Caco-2 (cell line): ENCODE measurements around the gene FBXL7. TPM values are rescaled to one million over a fixed set of nuclear protein-coding genes. Genes with fewer than 3 reads are reported as not detected.
"Not testable (repeated sequence)": the region's sequence is repeated elsewhere in the genome, so short reads cannot be mapped to it uniquely, and the experiment has no call there.

Source experiments
- BruUV-seq: library from RNA; stranded (reverse); fragments of 400-500 nt; replicated peaks from 2 replicates; lab custom pipeline; 2021; lab: Mats Ljungman, UMichigan
- CTCF ChIA-PET: fragments of 300-600 bp; sonication (Branson Sonifier 250); formaldehyde crosslinking; loops from one replicate; lab custom pipeline; 2022; ENCODE audit warnings: antibody characterized with exemption; lab: Charles Lee
- POLR2A ChIA-PET: fragments of 300-600 bp; sonication (Branson Sonifier 250); formaldehyde crosslinking; loops from one replicate; lab custom pipeline; 2022; ENCODE audit warnings: antibody characterized with exemption; lab: Charles Lee
- DNase-seq, 2 experiments: peaks; one replicate each; pipeline versions ENCODE4 v3.0.0 to v3.0.0-alpha.2; 2020 to 2022
- H3K27me3 ChIP-seq: replicated peaks from 2 replicates; pipeline ENCODE4 v1.6.0; 2011; ENCODE audit warnings: low read length; ENCODE audit not compliant: control insufficient read depth, insufficient read depth
- H3K36me3 ChIP-seq: 2 replicates; pipeline ENCODE4 v1.5.1; 2011; ENCODE audit warnings: low read length; ENCODE audit not compliant: control insufficient read depth, insufficient read depth
- H3K4me1 ChIP-seq: fragments of 250-450 bp; sonication (Bioruptor Pico); 2 replicates; pipeline ENCODE4 v1.5.1; 2020; ENCODE audit warnings: mild to moderate bottlenecking
- H3K4me3 ChIP-seq: 2 replicates; pipeline ENCODE4 v1.5.1; 2011; ENCODE audit warnings: low read depth, mild to moderate bottlenecking, control low read depth, low read length
- H3K9me3 ChIP-seq: fragments of 250-450 bp; sonication (Bioruptor Pico); 2 replicates; pipeline ENCODE4 v1.5.1; 2020; ENCODE audit warnings: mild to moderate bottlenecking, moderate library complexity
- H3K27ac Mint-ChIP-seq: one replicate; pipeline ENCODE4 v1.8.0; 2022; ENCODE audit warnings: mixed read lengths; ENCODE audit not compliant: unreplicated experiment
- H3K27me3 Mint-ChIP-seq: one replicate; pipeline ENCODE4 v1.8.0; 2022; ENCODE audit warnings: mixed read lengths; ENCODE audit not compliant: insufficient read depth, unreplicated experiment
- H3K36me3 Mint-ChIP-seq: one replicate; pipeline ENCODE4 v1.8.0; 2022; ENCODE audit warnings: mild to moderate bottlenecking, mixed read lengths; ENCODE audit not compliant: insufficient read depth, unreplicated experiment
- H3K4me1 Mint-ChIP-seq: one replicate; pipeline ENCODE4 v1.8.0; 2022; ENCODE audit warnings: low read depth, mixed read lengths; ENCODE audit not compliant: unreplicated experiment
- H3K4me3 Mint-ChIP-seq: one replicate; pipeline ENCODE4 v1.8.0; 2022; ENCODE audit warnings: mild to moderate bottlenecking, moderate library complexity, mixed read lengths; ENCODE audit not compliant: unreplicated experiment
- H3K9me3 Mint-ChIP-seq: one replicate; pipeline ENCODE4 v1.8.0; 2022; ENCODE audit warnings: mixed read lengths; ENCODE audit not compliant: unreplicated experiment
- CTCF ChIP-seq, 2 experiments: fragments of 200-600 bp in 1 of 2; IDR thresholded peaks; 1 replicate in 1 of 2; 2 replicates in 1 of 2; pipeline versions ENCODE4 v1.5.1 to v1.8.0; 2011 to 2022; ENCODE audit warnings: antibody characterized with exemption in 1 of 2, control low read depth in 1 of 2, inconsistent platforms in 1 of 2, low read depth in 1 of 2, low read length in 1 of 2, mild to moderate bottlenecking in 1 of 2, moderate library complexity in 1 of 2; ENCODE audit not compliant: insufficient read depth in 1 of 2, severe bottlenecking in 1 of 2, unreplicated experiment in 1 of 2
- intact Hi-C: fragments of 100-400 bp; cut with micrococcal nuclease; formaldehyde crosslinking; loops from one replicate; pipeline ENCODE4 v1.10.0; 2022; ENCODE audit not compliant: unreplicated experiment
- total RNA-seq: library from RNA; stranded (reverse); gene quantifications from 2 replicates; pipeline ENCODE4 v1.2.3, GENCODE V29; 2022

FBXL7 gene
- total RNA-seq, 1 experiment from 2014 or later = not detected

DNA sequence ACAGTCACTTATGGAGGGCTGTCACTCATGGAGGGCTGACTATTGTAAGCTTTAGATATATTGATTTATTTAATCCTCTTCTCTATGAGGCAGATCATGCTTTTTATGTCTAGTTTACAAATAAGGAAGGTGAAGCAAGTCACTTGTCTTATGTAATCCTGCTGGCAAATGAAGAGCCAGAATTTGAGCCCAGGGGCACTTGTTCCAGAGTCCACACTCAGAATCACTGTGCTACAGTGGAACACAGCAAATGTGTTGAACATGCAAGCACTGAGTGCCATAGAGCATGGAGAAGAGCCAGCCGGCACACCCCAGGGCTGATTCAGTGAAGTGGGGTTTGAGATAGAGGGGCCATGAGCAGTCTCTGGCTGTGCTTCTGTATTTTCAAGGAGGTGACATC lies 353.0 kb downstream of the FBXL7 start:
- Mint-ChIP-seq H3K27ac (no peak overlapping the region), H3K27me3 (peaks cover 4% of the 10 kb centered on the region), H3K4me3 (no peak overlapping the region), H3K36me3 (no peaks in the 10 kb centered on the region), H3K4me1 (no peaks in the 10 kb centered on the region), H3K9me3 (no peaks in the 10 kb centered on the region)
- Histone ChIP-seq H3K9me3 (no peaks in the 10 kb centered on the region), H3K4me1 (no peaks in the 10 kb centered on the region), H3K36me3 (no peaks in the 10 kb centered on the region), H3K4me3 (no peak overlapping the region), H3K27me3 (no peaks in the 10 kb centered on the region)
- ChIA-PET CTCF (no interaction called here), POLR2A (no interaction called here)
- no peak for TF ChIP-seq CTCF (IDR thresholded peaks at IDR 0.05; ENCODE audit: insufficient read depth in 1 of 2, low read depth in 1 of 2, low read length in 1 of 2, severe bottlenecking in 1 of 2, unreplicated experiment in 1 of 2)
- intact Hi-C loops = no loop called here
- no peak for DNase-seq
- no TSS peak for BruUV-seq

- Histone ChIP-seq H3K36me3 (no peaks in the 10 kb centered on the region), H3K27me3 (no peaks in the 10 kb centered on the region), H3K4me1 (no peaks in the 10 kb centered on the region), H3K4me3 (no peak overlapping the region), H3K9me3 (no peaks in the 10 kb centered on the region)
- H3K9me3 Mint-ChIP-seq = no peaks in the 10 kb centered on the region
- no peaks in the 10 kb centered on the region for H3K36me3 Mint-ChIP-seq
- intact Hi-C loops = no loop called here
- TF ChIP-seq CTCF (IDR thresholded peaks at IDR 0.05; ENCODE audit: insufficient read depth in 1 of 2, low read depth in 1 of 2, low read length in 1 of 2, severe bottlenecking in 1 of 2, unreplicated experiment in 1 of 2) = no peak
- POLR2A ChIA-PET = no interaction called here
- H3K27ac Mint-ChIP-seq = no peak overlapping the region
- no peaks in the 10 kb centered on the region for H3K27me3 Mint-ChIP-seq
- H3K4me1 Mint-ChIP-seq = no peaks in the 10 kb centered on the region
- CTCF ChIA-PET = no interaction called here
- no peak overlapping the region for H3K4me3 Mint-ChIP-seq
- no peak for DNase-seq
- no TSS peak for BruUV-seq
Measured at GRCh38 chr5:15858326-15858725, 358.3 kb downstream of the FBXL7 start.

DNA sequence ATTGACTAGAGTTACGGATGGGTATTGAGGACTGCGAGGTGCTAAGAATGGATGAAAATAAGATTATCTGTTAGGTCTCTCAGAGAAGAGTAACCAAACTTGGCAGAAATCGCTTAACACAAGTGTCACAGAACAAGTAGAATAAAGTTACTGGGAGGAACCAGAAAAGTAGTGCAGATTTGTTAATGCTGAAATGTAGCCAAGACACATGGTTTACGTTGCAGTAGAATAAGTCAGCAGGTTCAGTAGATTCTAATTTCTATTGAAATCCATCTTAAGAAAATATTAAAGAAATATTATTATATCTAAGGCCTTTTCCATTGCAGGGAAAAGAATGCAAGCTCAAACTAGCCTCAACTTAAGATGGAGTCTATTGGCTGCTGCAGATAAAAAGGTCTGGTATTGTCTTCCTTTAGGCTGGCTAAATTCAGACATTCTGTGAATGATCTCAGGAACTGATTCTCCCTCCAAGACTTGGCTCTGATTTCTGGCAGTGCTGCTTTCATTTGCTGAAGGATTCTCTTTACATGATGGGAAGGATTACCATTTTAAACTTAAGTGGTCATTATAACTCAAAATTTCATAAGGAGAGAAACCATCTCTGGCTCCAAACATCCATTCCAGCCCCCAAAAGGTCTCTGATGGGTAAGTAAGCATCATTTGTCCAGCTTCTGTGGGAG lies 364.7 kb downstream of the FBXL7 start:
- no TSS peak for BruUV-seq
- intact Hi-C loops = no loop called here
- no peak for TF ChIP-seq CTCF (IDR thresholded peaks at IDR 0.05; ENCODE audit: insufficient read depth in 1 of 2, low read depth in 1 of 2, low read length in 1 of 2, severe bottlenecking in 1 of 2, unreplicated experiment in 1 of 2)
- Mint-ChIP-seq H3K36me3 (no peaks in the 10 kb centered on the region), H3K27ac (no peak overlapping the region), H3K4me1 (no peaks in the 10 kb centered on the region), H3K27me3 (peaks cover 3% of the 10 kb centered on the region), H3K9me3 (peaks cover 8% of the 10 kb centered on the region), H3K4me3 (no peak overlapping the region)
- no peak for DNase-seq
- CTCF ChIA-PET = no interaction called here
- Histone ChIP-seq H3K27me3 (no peaks in the 10 kb centered on the region), H3K9me3 (no peaks in the 10 kb centered on the region), H3K36me3 (no peaks in the 10 kb centered on the region), H3K4me1 (no peaks in the 10 kb centered on the region), H3K4me3 (no peak overlapping the region)
- POLR2A ChIA-PET = no interaction called here

DNA sequence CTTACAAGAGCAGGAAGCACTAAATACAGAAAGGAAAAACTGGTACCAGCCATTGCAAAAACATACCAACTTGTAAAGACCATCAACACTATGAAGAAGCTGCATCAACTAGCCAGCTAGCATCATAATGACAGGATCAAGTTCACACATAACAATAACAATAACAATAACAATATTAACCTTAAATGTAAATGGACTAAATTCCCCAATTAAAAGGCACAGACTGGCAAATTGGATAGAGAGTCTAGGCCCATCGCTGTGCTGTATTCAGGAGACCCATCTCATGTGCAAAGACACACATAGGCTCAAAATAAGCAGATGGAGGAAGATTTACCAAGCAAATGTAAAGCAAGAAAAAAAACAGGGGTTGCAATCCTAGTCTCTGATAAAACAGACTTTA lies 372.3 kb downstream of the FBXL7 start:
- peaks cover 36% of the 10 kb centered on the region for H3K9me3 Mint-ChIP-seq
- H3K9me3 ChIP-seq, H3K4me3 Mint-ChIP-seq, CTCF ChIA-PET, BruUV-seq, POLR2A ChIA-PET, H3K36me3 ChIP-seq, H3K4me1 Mint-ChIP-seq, DNase-seq, H3K4me1 ChIP-seq, H3K36me3 Mint-ChIP-seq, H3K27me3 ChIP-seq, H3K27ac Mint-ChIP-seq, intact Hi-C loops, H3K27me3 Mint-ChIP-seq, H3K4me3 ChIP-seq: not testable (repeated sequence)
